PC-9 (cell line): Measurements from ENCODE around the gene IGIP.

Experiments used
- CTCF ChIP-seq: fragments of 200-600 bp; sonication (generic); conservative IDR thresholded peaks from 2 replicates; pipeline ENCODE4 v1.6.1; 2017; ENCODE audit warnings: mixed run types, antibody characterized with exemption, mild to moderate bottlenecking, moderate library complexity
- EZH2 ChIP-seq: fragments of 200-600 bp; sonication (generic); IDR thresholded peaks from 2 replicates; pipeline ENCODE4 v1.8.0; 2017; ENCODE audit warnings: antibody characterized with exemption, low read depth

DNA sequence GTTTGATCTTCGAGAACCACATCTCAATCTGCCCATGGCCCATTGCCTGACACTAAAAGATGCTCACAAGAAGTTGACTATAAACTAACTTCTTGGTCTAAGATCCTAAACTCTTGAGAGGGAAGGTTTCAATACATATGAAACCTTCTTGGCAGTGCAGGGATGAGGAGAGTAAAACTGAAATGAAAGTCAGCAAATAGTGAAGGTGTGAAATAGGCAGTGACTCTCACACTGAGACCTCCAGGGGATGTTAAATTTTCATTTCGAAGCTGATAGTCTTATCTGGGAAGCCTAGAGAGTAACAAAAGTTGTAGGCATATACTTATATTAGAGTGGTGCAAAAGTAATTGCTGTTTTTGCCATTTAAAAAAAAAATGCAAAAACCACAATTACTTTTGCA, 48.3 kb downstream of the IGIP start:
- TF ChIP-seq EZH2 (no peak), CTCF (no peak)
